ENCODE measurements around the gene SHH.

The SHH gene

DNA sequence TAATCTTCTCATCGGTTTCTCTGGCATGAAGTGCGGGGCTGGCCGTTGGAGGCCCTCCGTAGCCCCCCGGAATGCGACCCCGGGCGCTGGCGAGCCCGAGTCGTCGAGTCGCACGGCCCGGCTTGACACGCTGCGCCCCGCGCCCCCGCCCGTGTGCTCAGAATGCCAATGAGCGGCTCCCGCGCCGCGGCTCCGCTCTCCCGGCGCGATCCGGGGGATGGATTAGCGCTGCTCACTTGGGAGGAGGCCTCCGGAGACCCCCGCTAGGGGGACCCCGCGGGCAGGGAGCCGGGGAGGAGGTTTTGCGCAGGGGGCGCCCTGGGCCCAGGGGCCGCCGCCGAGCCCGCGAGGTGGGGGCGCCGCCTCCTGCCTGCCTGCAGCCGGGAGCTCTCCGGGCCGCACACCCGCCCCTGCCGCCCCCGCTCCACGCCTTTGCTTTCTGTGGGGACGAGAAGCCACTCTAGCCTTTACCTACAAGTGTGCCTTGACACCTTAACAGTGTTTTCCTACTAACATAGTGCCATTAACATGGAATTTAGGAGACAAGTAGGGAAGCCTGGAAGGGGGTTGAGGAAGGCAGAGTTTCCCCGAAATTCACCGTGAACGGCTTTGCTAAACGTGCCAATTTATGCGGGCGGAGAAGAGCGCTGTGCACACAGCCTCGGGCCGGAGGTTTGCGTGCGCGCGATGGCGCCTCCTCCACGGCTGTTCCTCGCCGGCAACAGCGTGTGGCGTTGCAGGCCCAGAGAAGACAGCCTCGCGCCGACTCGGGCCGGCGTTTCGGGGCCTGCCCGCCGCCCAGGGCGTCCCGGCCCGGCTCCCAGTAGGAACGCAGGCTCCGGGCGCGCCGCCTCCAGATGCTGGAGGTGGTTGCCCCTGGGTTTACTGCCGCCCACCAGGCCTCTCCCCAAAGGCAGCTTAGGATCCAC, 7.1 kb downstream of the SHH start:
- Histone ChIP-seq H4K20me1 (ENCODE audit: low read depth, low read length) (no peaks in the 10 kb centered on the region), H3K27ac (ENCODE audit: low read depth, low read length) (no peak overlapping the region), H3K79me2 (ENCODE audit: insufficient read depth, low read length) (no peaks in the 10 kb centered on the region), H3K9ac (ENCODE audit: low read length) (no peak overlapping the region), H3K36me3 (ENCODE audit: low read length) (no peaks in the 10 kb centered on the region), H3K4me3 (ENCODE audit: insufficient read depth, low read length, poor library complexity, severe bottlenecking) (no peak overlapping the region), H3F3A (ENCODE audit: insufficient read depth) (no peaks in the 10 kb centered on the region), H3K27me3 (ENCODE audit: low read length) (no peaks in the 10 kb centered on the region), H3K9me2 (replicated peaks; ENCODE audit: insufficient read depth, low read length) (no peaks in the 10 kb centered on the region), H3K9me3 (ENCODE audit: insufficient read depth, low read length) (no peaks in the 10 kb centered on the region), H2AFZ (ENCODE audit: low read depth, low read length, severe bottlenecking) (no peak overlapping the region), H3K4me2 (ENCODE audit: low read depth, low read length, poor library complexity, severe bottlenecking) (no peak overlapping the region)
- TF ChIP-seq, protein P1, sequence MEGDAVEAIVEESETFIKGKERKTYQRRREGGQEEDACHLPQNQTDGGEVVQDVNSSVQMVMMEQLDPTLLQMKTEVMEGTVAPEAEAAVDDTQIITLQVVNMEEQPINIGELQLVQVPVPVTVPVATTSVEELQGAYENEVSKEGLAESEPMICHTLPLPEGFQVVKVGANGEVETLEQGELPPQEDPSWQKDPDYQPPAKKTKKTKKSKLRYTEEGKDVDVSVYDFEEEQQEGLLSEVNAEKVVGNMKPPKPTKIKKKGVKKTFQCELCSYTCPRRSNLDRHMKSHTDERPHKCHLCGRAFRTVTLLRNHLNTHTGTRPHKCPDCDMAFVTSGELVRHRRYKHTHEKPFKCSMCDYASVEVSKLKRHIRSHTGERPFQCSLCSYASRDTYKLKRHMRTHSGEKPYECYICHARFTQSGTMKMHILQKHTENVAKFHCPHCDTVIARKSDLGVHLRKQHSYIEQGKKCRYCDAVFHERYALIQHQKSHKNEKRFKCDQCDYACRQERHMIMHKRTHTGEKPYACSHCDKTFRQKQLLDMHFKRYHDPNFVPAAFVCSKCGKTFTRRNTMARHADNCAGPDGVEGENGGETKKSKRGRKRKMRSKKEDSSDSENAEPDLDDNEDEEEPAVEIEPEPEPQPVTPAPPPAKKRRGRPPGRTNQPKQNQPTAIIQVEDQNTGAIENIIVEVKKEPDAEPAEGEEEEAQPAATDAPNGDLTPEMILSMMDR (IDR thresholded peaks at IDR 0.05; ENCODE audit: insufficient read depth, low read length, poor library complexity, severe bottlenecking), result no peak
- no peak for TF ChIP-seq EZH2phosphoT487 (conservative IDR thresholded peaks at IDR 0.05; ENCODE audit: low read length)

DNA sequence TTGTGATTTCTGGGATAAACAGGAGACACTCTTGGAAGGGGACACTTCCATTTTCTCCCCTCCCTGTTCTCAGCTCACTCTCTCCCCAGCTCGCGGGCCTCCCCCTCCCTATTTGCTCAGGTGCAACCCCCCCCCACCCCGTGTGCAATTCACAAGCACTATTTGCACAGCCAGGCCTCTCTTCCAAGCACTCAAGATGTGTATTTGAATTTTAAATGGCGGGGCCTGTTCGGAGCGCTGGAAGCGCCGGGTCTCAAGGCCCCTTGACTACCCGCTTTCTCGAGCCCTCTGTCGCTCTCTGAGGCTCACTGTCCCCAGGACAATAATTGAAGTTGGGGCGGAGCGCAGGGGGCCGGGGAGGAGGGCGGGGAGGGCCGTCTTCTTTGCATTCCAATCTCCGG, 7.8 kb downstream of the SHH start:
- Histone ChIP-seq H3K9me3 (ENCODE audit: insufficient read depth, low read length) (no peaks in the 10 kb centered on the region), H2AFZ (ENCODE audit: low read depth, low read length, severe bottlenecking) (no peak overlapping the region), H3K27me3 (ENCODE audit: low read length) (no peaks in the 10 kb centered on the region), H4K20me1 (ENCODE audit: low read depth, low read length) (no peaks in the 10 kb centered on the region; the same call in 1 of the 2 replicates), H3K79me2 (ENCODE audit: insufficient read depth, low read length) (no peaks in the 10 kb centered on the region), H3K4me3 (ENCODE audit: insufficient read depth, low read length, poor library complexity, severe bottlenecking) (no peak overlapping the region), H3F3A (ENCODE audit: insufficient read depth) (no peaks in the 10 kb centered on the region), H3K4me2 (ENCODE audit: low read depth, low read length, poor library complexity, severe bottlenecking) (no peak overlapping the region), H3K36me3 (ENCODE audit: low read length) (no peaks in the 10 kb centered on the region), H3K27ac (ENCODE audit: low read depth, low read length) (no peak overlapping the region), H3K9me2 (replicated peaks; ENCODE audit: insufficient read depth, low read length) (no peaks in the 10 kb centered on the region), H3K9ac (ENCODE audit: low read length) (no peak overlapping the region)
- no peak for TF ChIP-seq EZH2phosphoT487 (conservative IDR thresholded peaks at IDR 0.05; ENCODE audit: low read length)
- TF ChIP-seq, protein P1 (IDR thresholded peaks at IDR 0.05; ENCODE audit: insufficient read depth, low read length, poor library complexity, severe bottlenecking), result no peak

DNA sequence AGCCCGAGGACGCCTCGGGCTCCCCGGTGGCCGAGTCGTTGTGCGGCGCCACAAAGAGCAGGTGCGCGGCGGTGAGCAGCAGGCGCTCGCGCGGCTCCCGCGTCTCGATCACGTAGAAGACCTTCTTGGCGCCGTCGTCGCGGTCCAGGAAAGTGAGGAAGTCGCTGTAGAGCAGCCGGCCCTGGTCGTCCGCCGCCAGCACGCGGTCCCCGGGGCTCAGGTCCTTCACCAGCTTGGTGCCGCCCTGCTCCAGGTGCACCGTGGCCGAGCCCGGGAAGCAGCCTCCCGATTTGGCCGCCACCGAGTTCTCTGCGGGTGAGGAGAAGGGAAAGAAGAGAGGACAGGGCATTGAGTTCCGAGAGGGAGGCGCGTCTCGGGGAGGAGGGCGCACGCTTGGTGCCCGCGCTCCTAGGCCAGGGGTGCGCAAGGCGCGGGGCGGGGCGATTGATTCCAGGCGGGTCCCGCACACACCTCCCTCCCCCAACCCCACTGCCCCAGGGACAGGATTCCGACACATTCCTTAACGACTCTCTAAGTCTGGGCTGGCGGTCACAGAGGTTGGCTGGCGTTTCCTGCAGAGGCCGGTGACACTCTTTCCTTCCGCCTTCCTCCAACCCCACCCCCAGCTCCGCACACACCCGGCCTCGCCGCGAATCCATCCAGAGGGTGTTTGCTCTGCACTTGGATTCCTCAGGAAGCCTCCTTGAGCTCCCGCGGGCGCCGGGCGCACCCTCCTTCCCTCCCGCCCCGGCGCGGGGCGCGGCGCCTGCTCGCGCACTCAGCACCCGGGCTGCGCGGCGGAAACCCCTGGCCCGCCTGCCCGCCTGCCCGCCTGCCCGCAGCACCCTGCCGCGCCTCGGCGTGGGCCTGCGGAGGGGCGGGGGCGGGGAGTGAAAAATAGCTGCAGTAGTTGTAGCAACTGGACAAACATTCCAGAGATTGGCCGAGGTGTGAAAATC, 8.6 kb downstream of the SHH start:
- Histone ChIP-seq H4K20me1 (ENCODE audit: low read depth, low read length) (no peaks in the 10 kb centered on the region; the same call in 1 of the 2 replicates), H3K4me2 (ENCODE audit: low read depth, low read length, poor library complexity, severe bottlenecking) (no peak overlapping the region), H3K4me3 (ENCODE audit: insufficient read depth, low read length, poor library complexity, severe bottlenecking) (no peak overlapping the region), H3K9ac (ENCODE audit: low read length) (no peak overlapping the region), H2AFZ (ENCODE audit: low read depth, low read length, severe bottlenecking) (no peak overlapping the region), H3K27ac (ENCODE audit: low read depth, low read length) (no peak overlapping the region), H3K36me3 (ENCODE audit: low read length) (no peaks in the 10 kb centered on the region), H3K27me3 (ENCODE audit: low read length) (no peaks in the 10 kb centered on the region), H3K9me3 (ENCODE audit: insufficient read depth, low read length) (no peaks in the 10 kb centered on the region), H3K9me2 (replicated peaks; ENCODE audit: insufficient read depth, low read length) (no peaks in the 10 kb centered on the region), H3F3A (ENCODE audit: insufficient read depth) (no peaks in the 10 kb centered on the region), H3K79me2 (ENCODE audit: insufficient read depth, low read length) (no peaks in the 10 kb centered on the region)
- TF ChIP-seq, protein P1 (IDR thresholded peaks at IDR 0.05; ENCODE audit: insufficient read depth, low read length, poor library complexity, severe bottlenecking), result no peak
- no peak for TF ChIP-seq EZH2phosphoT487 (conservative IDR thresholded peaks at IDR 0.05; ENCODE audit: low read length)
